H1 (cell line): Measurements from ENCODE around the gene GPR35. TPM values are rescaled to one million over a fixed set of nuclear protein-coding genes. Genes with fewer than 3 reads are reported as not detected.

ENCODE experiments used
- SP1 ChIP-seq: IDR thresholded peaks from 2 replicates; pipeline ENCODE4 v1.6.1; 2011; ENCODE audit warnings: low read depth, low read length
- polyA plus RNA-seq, 7 experiments: library from polyadenylated mRNA; depleted of rRNA in 3 of 7; stranded (reverse) in 5 of 7; unstranded in 2 of 7; fragments of >200 nt in 5 of 7; fragments of 200-250 nt in 2 of 7; gene quantifications; 1 replicate in 5 of 7; 2 replicates in 1 of 7; 4 replicates in 1 of 7; pipeline versions ENCODE4 v1.2.1 to v1.2.3, GENCODE V29; 2011 to 2013; ENCODE audit warnings: missing spikeins in 2 of 7, mixed read lengths in 2 of 7
- total RNA-seq: library from RNA; stranded (reverse); fragmentation: NEBNext Ultra II Directional; extraction: Animal tissue kit (Norgen Biotek cat#: 25700); gene quantifications from 2 replicates; pipeline ENCODE4 v1.2.1, GENCODE V29; 2021
- TF ChIP-seq, protein P1 (sequence below), 3 experiments: IDR thresholded peaks; 1 replicate in 2 of 3; 2 replicates in 1 of 3; pipeline versions ENCODE4 v1.5.1 to v1.6.1; 2011; ENCODE audit warnings: low read length in 3 of 3, mild to moderate bottlenecking in 3 of 3, inconsistent platforms in 2 of 3, low read depth in 1 of 3, moderate library complexity in 1 of 3; ENCODE audit not compliant: insufficient read depth in 1 of 3; ENCODE audit errors: control extremely low read depth in 1 of 3

Gene GPR35
- total and polyA plus RNA-seq, 2 of the 8 experiments (the other 6 are each of a cell fraction or from before 2014, with no cell fraction given), result 0.47 TPM; not detected in 1

GRCh38 chr2:240596080-240596460, 29.2 kb upstream of the GPR35 start (continued):
- TF ChIP-seq, protein P1, sequence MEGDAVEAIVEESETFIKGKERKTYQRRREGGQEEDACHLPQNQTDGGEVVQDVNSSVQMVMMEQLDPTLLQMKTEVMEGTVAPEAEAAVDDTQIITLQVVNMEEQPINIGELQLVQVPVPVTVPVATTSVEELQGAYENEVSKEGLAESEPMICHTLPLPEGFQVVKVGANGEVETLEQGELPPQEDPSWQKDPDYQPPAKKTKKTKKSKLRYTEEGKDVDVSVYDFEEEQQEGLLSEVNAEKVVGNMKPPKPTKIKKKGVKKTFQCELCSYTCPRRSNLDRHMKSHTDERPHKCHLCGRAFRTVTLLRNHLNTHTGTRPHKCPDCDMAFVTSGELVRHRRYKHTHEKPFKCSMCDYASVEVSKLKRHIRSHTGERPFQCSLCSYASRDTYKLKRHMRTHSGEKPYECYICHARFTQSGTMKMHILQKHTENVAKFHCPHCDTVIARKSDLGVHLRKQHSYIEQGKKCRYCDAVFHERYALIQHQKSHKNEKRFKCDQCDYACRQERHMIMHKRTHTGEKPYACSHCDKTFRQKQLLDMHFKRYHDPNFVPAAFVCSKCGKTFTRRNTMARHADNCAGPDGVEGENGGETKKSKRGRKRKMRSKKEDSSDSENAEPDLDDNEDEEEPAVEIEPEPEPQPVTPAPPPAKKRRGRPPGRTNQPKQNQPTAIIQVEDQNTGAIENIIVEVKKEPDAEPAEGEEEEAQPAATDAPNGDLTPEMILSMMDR (IDR thresholded peaks at IDR 0.05; ENCODE audit: control extremely low read depth in 1 of 3, insufficient read depth in 1 of 3, low read depth in 1 of 3, low read length in 3 of 3), result no peak
- no peak for TF ChIP-seq SP1
